ENCODE data around the gene CD52. TPM values are rescaled to one million over a fixed set of nuclear protein-coding genes. Genes with fewer than 3 reads are reported as not detected.

Gene CD52
- total and polyA plus RNA-seq, 2 of the 4 experiments (the other 2 are of a cell fraction), result 1.6 TPM; not detected in 1

DNA sequence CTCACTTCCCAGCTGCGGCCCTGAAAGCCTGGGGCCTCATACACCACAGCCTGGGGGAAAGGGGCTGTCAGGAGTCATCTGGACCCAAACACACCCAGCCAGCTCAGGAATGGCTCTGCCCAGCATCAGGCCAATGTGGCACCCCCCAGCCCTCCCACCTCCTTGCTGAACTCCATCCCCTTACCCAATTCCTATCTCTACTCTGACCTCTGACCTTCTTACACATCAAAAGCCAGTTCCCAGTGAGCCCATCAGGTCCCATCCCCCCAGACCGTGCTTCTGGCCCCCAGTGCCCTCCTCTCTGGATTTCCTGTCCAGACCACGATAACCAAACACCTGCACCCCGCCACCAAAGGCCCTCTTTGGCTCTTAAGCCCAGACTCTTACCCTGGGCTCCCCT is 19.9 kb downstream of the CD52 start:
- peaks cover 50% of the 10 kb centered on the region for H3K27me3 ChIP-seq (ENCODE audit: control insufficient read depth, insufficient read depth, low read length)
- H3K4me3 ChIP-seq (ENCODE audit: insufficient read depth, low read depth, low read length), result no peak overlapping the region
- H4K8ac ChIP-seq (ENCODE audit: low read depth in 2 of 2, low read length in 2 of 2), result no peak overlapping the region
- H2BK20ac ChIP-seq (ENCODE audit: low read depth, low read length), result no peak overlapping the region
- H3K4ac ChIP-seq (ENCODE audit: low read depth, low read length), result no peak overlapping the region
- dilution Hi-C loops (cut with HindIII; ENCODE audit: low sequenced_read_pairs, unreplicated experiment), result no loop called here
- in situ Hi-C loops (cut with MboI; ENCODE audit: low sequenced_read_pairs), result no loop called here
- no peak overlapping the region for H2AK5ac ChIP-seq (ENCODE audit: low read depth, low read length)
- no peak for TF ChIP-seq RFX5 (IDR thresholded peaks at IDR 0.05; ENCODE audit: low read depth, low read length)
- TF ChIP-seq MXI1 (IDR thresholded peaks at IDR 0.05; ENCODE audit: borderline replicate concordance, low read depth, low read length), result no peak
- TF ChIP-seq RCOR1 (IDR thresholded peaks at IDR 0.05; ENCODE audit: insufficient replicate concordance, low read length), result no peak
- TF ChIP-seq SMC3 (IDR thresholded peaks at IDR 0.05; ENCODE audit: low read depth, low read length), result no peak
- no peak for TF ChIP-seq BHLHE40 (IDR thresholded peaks at IDR 0.05; ENCODE audit: low read depth, low read length)
- no peak overlapping the region for H3K27ac ChIP-seq (ENCODE audit: insufficient read depth, low read length)
- H3K79me1 ChIP-seq (ENCODE audit: low read depth in 1 of 2, low read length in 2 of 2), result no peaks in the 10 kb centered on the region
- H3K9me1 ChIP-seq (ENCODE audit: insufficient read depth, low read length), result no peaks in the 10 kb centered on the region
- H2AFZ ChIP-seq (replicated peaks; ENCODE audit: low read length, poor library complexity), result no peak overlapping the region
- intact Hi-C loops (cut with micrococcal nuclease), result no loop called here
- no peak overlapping the region for H2BK120ac ChIP-seq (ENCODE audit: low read depth, low read length)
- DNase-seq (no peak), ATAC-seq (ENCODE audit: low read depth) (no peak)
- H3K23ac ChIP-seq (ENCODE audit: low read depth, low read length), result no peak overlapping the region
- H3K56ac ChIP-seq (ENCODE audit: extremely low read depth, insufficient read depth, low read length), result no peak overlapping the region
- H3K14ac ChIP-seq (replicated peaks; ENCODE audit: low read depth, low read length), result no peak overlapping the region
- POLR2A ChIA-PET (ENCODE audit: unreplicated experiment), result no interaction called here
- no peak overlapping the region for H3K18ac ChIP-seq (ENCODE audit: low read depth, low read length)
- no peak overlapping the region for H4K5ac ChIP-seq (ENCODE audit: low read depth, low read length)
- H4K20me1 ChIP-seq (ENCODE audit: insufficient read depth, low read length), result no peaks in the 10 kb centered on the region
- H3K9me3 ChIP-seq (ENCODE audit: control insufficient read depth, insufficient read depth, low read length), result no peaks in the 10 kb centered on the region
- no peak overlapping the region for H3K9ac ChIP-seq (ENCODE audit: low read depth, low read length)
- WGBS, 2 experiments (ENCODE audit: extremely low coverage in 2 of 2, insufficient read length in 1 of 2), result 0% methylated on average over 1 of the region's 4 CpGs; no CpG with 5 or more reads in 1 of the 2 experiments
- no peak overlapping the region for H4K91ac ChIP-seq (ENCODE audit: insufficient read depth, low read depth, low read length)
- no peak overlapping the region for H3K4me2 ChIP-seq (ENCODE audit: low read depth, low read length)
- H2BK15ac ChIP-seq (ENCODE audit: low read depth, low read length), result no peak overlapping the region
- peaks cover 4% of the 10 kb centered on the region; the same call in 1 of the 2 replicates for H3K4me1 ChIP-seq (ENCODE audit: control insufficient read depth, insufficient read depth, low read length)
- no TSS peak for BruUV-seq (replicated peaks)
- no peak overlapping the region for H2BK5ac ChIP-seq (ENCODE audit: low read depth, low read length, poor library complexity, severe bottlenecking)
- CTCF ChIA-PET, result no interaction called here
- H3K36me3 ChIP-seq (ENCODE audit: control insufficient read depth, insufficient read depth, low read length), result no peaks in the 10 kb centered on the region
- H2AK9ac ChIP-seq (replicated peaks; ENCODE audit: low read depth, low read length, poor library complexity), result peak overlapping the region; percentile 61
